Activated T-cell treated with anti-CD3 and anti-CD28 coated beads for 4 hours (primary cell): ENCODE results near the gene EFCAB12.

Experiments used
- DNase-seq: peaks from one replicate; pipeline ENCODE4 v3.0.0-alpha.2; 2020

EFCAB12 gene

GRCh38 chr3:129428376-129429079 is at the start of gene EFCAB12:
TSS of gene EFCAB12 (minus strand) at chr3:129428636. CDS start at chr3:129428488, 148 bp downstream.
- peak; percentile 81 for DNase-seq

GRCh38 chr3:129476586-129476985 is 48.1 kb upstream of the EFCAB12 start:
- DNase-seq, result no peak

- no peak for DNase-seq
Observed at GRCh38 chr3:129475863-129476262, 47.4 kb upstream of the EFCAB12 start.

GRCh38 chr3:129474984-129475804 is 46.8 kb upstream of the EFCAB12 start:
- DNase-seq, result no peak

GRCh38 chr3:129473769-129474152 is 45.3 kb upstream of the EFCAB12 start:
- DNase-seq, result no peak

- DNase-seq, result no peak
Observed at GRCh38 chr3:129473067-129473768, 44.8 kb upstream of the EFCAB12 start.

- no peak for DNase-seq
Observed at GRCh38 chr3:129470861-129471260, 42.4 kb upstream of the EFCAB12 start.

GRCh38 chr3:129469026-129469425 is 40.6 kb upstream of the EFCAB12 start:
- no peak for DNase-seq

GRCh38 chr3:129467932-129468331 is 39.5 kb upstream of the EFCAB12 start:
- DNase-seq, result no peak

GRCh38 chr3:129463716-129464115 is 35.3 kb upstream of the EFCAB12 start:
- DNase-seq, result no peak

GRCh38 chr3:129463094-129463493 is 34.7 kb upstream of the EFCAB12 start:
- no peak for DNase-seq

- no peak for DNase-seq
Observed at GRCh38 chr3:129462361-129462968, 34.0 kb upstream of the EFCAB12 start.

- no peak for DNase-seq
Observed at GRCh38 chr3:129461461-129462146, 33.2 kb upstream of the EFCAB12 start.

GRCh38 chr3:129461022-129461421 is 32.6 kb upstream of the EFCAB12 start:
- DNase-seq, result no peak

GRCh38 chr3:129460572-129460971 is 32.1 kb upstream of the EFCAB12 start:
- no peak for DNase-seq

- DNase-seq, result no peak
Observed at GRCh38 chr3:129460155-129460554, 31.7 kb upstream of the EFCAB12 start.

GRCh38 chr3:129453732-129454131 is 25.3 kb upstream of the EFCAB12 start:
- DNase-seq, result no peak

GRCh38 chr3:129449279-129450115 is 21.1 kb upstream of the EFCAB12 start:
- no peak for DNase-seq

- DNase-seq, result no peak
Observed at GRCh38 chr3:129448186-129448895, 19.9 kb upstream of the EFCAB12 start.

- no peak for DNase-seq
Observed at GRCh38 chr3:129446926-129447325, 18.5 kb upstream of the EFCAB12 start.

- no peak for DNase-seq
Observed at GRCh38 chr3:129445471-129445870, 17.0 kb upstream of the EFCAB12 start.
